Neural crest cell (in vitro differentiated cells): ENCODE results near the gene FSD1L. TPM values are rescaled to one million over a fixed set of nuclear protein-coding genes. Genes with fewer than 3 reads are reported as not detected.

Experiments used
- DNase-seq: peaks from one replicate; pipeline ENCODE4 v3.0.0; 2021; ENCODE audit warnings: low read depth, mixed read lengths, low spot score
- H3K27ac Mint-ChIP-seq: one replicate; pipeline ENCODE4 v1.8.0; 2021; ENCODE audit warnings: mild to moderate bottlenecking, mixed read lengths; ENCODE audit not compliant: unreplicated experiment
- H3K27me3 Mint-ChIP-seq: 2 replicates; pipeline ENCODE4 v1.8.0; 2021; ENCODE audit warnings: low read depth, mild to moderate bottlenecking, mixed read lengths
- H3K36me3 Mint-ChIP-seq: 2 replicates; pipeline ENCODE4 v1.8.0; 2021; ENCODE audit warnings: low read depth, mild to moderate bottlenecking, mixed read lengths
- H3K4me1 Mint-ChIP-seq: 2 replicates; pipeline ENCODE4 v1.8.0; 2021; ENCODE audit warnings: mixed read lengths
- H3K4me3 Mint-ChIP-seq: one replicate; pipeline ENCODE4 v1.8.0; 2021; ENCODE audit warnings: mild to moderate bottlenecking, mixed read lengths
- H3K9me3 Mint-ChIP-seq: 2 replicates; pipeline ENCODE4 v1.8.0; 2021; ENCODE audit warnings: mixed read lengths
- total RNA-seq: library from RNA; stranded (reverse); gene quantifications from 2 replicates; pipeline ENCODE4 v1.2.1, GENCODE V29; 2021
- TF ChIP-seq, protein P1 (sequence below): fragments of 200-600 bp; sonication (generic); conservative IDR thresholded peaks from 2 replicates; pipeline ENCODE4 v1.5.0; 2021; ENCODE audit warnings: antibody characterized with exemption, mild to moderate bottlenecking

The FSD1L gene
- total RNA-seq, 1 donor from 2014 or later, result 17.0 TPM

- Mint-ChIP-seq H3K27ac (no peak overlapping the region), H3K4me3 (no peak overlapping the region), H3K27me3 (no peaks in the 10 kb centered on the region), H3K9me3 (peaks cover 9% of the 10 kb centered on the region), H3K4me1 (peaks cover 13% of the 10 kb centered on the region), H3K36me3 (peaks cover 3% of the 10 kb centered on the region)
- DNase-seq, result no peak
- TF ChIP-seq, protein P1, sequence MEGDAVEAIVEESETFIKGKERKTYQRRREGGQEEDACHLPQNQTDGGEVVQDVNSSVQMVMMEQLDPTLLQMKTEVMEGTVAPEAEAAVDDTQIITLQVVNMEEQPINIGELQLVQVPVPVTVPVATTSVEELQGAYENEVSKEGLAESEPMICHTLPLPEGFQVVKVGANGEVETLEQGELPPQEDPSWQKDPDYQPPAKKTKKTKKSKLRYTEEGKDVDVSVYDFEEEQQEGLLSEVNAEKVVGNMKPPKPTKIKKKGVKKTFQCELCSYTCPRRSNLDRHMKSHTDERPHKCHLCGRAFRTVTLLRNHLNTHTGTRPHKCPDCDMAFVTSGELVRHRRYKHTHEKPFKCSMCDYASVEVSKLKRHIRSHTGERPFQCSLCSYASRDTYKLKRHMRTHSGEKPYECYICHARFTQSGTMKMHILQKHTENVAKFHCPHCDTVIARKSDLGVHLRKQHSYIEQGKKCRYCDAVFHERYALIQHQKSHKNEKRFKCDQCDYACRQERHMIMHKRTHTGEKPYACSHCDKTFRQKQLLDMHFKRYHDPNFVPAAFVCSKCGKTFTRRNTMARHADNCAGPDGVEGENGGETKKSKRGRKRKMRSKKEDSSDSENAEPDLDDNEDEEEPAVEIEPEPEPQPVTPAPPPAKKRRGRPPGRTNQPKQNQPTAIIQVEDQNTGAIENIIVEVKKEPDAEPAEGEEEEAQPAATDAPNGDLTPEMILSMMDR, result no peak
Measured at GRCh38 chr9:105406369-105406768, 41.5 kb upstream of the FSD1L start.

DNA sequence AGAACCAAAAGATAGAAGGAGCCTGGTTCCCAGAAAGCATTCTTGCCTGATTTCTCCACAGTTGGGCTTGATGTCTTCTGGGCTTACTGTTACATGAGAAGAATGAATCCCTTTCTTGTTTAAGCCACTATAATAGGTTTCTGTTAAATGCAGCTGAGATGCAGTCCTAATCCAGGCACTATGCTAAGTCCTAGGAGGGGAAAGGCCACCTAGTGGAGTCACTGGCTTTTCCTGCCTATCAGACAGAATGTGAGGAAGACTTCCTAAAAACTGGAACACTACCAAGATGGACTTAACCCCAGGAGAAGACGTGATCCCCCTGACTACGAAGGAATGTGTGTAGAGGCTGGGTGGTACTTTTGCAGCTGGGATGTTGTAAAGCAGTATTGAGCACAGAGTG is 34.3 kb upstream of the FSD1L start:
- no peaks in the 10 kb centered on the region for H3K36me3 Mint-ChIP-seq
- H3K4me1 Mint-ChIP-seq, result peaks cover 17% of the 10 kb centered on the region
- TF ChIP-seq, protein P1, result peak; percentile 47
- no peaks in the 10 kb centered on the region for H3K27me3 Mint-ChIP-seq
- H3K9me3 Mint-ChIP-seq, result peaks cover 9% of the 10 kb centered on the region
- H3K27ac Mint-ChIP-seq, result no peak overlapping the region
- no peak overlapping the region for H3K4me3 Mint-ChIP-seq
- DNase-seq, result no peak

DNA sequence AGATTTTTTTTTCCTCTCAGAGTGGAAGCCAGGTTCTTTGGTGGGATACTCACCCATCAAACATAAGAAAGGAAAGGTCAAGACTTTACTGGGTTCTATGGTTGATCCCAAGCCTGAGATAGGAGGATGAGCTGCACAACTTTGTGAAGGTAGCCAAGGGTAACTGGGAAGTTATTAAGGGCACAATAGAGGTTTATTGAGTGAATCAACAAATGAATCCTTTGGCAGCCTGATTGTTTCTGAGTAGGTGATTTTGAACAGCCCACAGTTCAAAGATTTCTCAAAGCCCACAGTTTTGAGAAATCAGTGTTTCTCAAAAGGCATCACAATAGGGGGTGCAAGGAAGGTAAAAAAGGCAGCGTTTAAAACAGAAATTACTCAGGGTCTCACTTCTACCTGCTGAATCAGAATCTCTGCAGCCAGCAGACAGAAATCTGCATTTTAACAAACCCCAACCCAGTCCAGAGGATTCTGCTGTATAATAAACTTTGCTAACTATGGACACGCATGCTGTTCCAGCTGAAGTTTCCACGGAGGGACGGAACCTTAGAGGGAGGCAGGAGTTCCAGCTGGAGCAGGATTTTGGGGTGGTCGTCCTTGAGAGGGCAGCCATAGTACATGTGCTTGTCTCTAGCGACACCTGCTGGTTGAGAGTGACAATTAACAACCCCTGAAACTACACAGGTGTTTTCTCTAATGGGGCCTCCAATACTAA is 32.7 kb upstream of the FSD1L start:
- Mint-ChIP-seq H3K9me3 (peaks cover 8% of the 10 kb centered on the region), H3K27ac (no peak overlapping the region), H3K4me3 (peak overlapping the region; percentile 28), H3K36me3 (no peaks in the 10 kb centered on the region), H3K4me1 (peaks cover 20% of the 10 kb centered on the region), H3K27me3 (no peaks in the 10 kb centered on the region)
- TF ChIP-seq, protein P1, result peak; percentile 97
- peak; percentile 75 for DNase-seq

DNA sequence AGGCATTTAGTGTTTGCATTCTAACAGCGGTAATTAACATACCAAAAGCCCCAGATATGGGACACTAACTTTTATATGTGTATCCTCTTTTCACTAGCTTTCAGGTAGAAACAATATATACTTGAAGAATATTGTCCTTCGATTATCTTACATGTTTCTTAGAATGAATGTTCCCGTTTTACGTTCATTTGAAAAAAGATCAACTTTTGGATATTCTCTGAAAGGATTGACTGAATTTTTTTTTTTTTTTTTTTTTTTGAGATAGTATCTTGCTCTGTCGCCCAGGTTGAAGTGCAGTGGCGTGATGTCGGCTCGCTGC is 32.2 kb upstream of the FSD1L start:
- no peak for DNase-seq
- H3K4me3 Mint-ChIP-seq, result no peak overlapping the region
- no peaks in the 10 kb centered on the region for H3K27me3 Mint-ChIP-seq
- H3K27ac Mint-ChIP-seq, result no peak overlapping the region
- TF ChIP-seq, protein P1, result no peak
- peaks cover 6% of the 10 kb centered on the region for H3K9me3 Mint-ChIP-seq
- no peaks in the 10 kb centered on the region for H3K36me3 Mint-ChIP-seq
- peaks cover 23% of the 10 kb centered on the region for H3K4me1 Mint-ChIP-seq

- no peak overlapping the region for H3K4me3 Mint-ChIP-seq
- H3K27me3 Mint-ChIP-seq, result no peaks in the 10 kb centered on the region
- H3K27ac Mint-ChIP-seq, result no peak overlapping the region
Measured at GRCh38 chr9:105416840-105417239, 31.0 kb upstream of the FSD1L start.

More at GRCh38 chr9:105416840-105417239, 31.0 kb upstream of the FSD1L start:
- TF ChIP-seq, protein P1, result no peak
- H3K4me1 Mint-ChIP-seq, result peaks cover 23% of the 10 kb centered on the region
- DNase-seq, result no peak
- no peaks in the 10 kb centered on the region for H3K36me3 Mint-ChIP-seq
- no peaks in the 10 kb centered on the region for H3K9me3 Mint-ChIP-seq
